H9 (cell line): ENCODE data around the gene RAD51D. TPM values are rescaled to one million over a fixed set of nuclear protein-coding genes. Genes with fewer than 3 reads are reported as not detected.

Experiments
- DNase-seq: peaks from one replicate; pipeline ENCODE4 v3.0.0-alpha.2; 2017
- H2AFZ ChIP-seq: one replicate; pipeline ENCODE4 v1.6.1; 2013; ENCODE audit warnings: mild to moderate bottlenecking, low read length, control low read depth, moderate library complexity
- H2AK5ac ChIP-seq: 2 replicates; pipeline ENCODE4 v1.6.1; 2013; ENCODE audit warnings: low read length, control low read depth, mixed read lengths; ENCODE audit not compliant: insufficient read length
- H2BK120ac ChIP-seq: one replicate; pipeline ENCODE4 v1.6.1; 2013; ENCODE audit warnings: low read depth, mild to moderate bottlenecking, low read length, control low read depth, inconsistent platforms; ENCODE audit not compliant: poor library complexity, severe bottlenecking
- H2BK12ac ChIP-seq: 2 replicates; pipeline ENCODE4 v1.6.1; 2013; ENCODE audit warnings: low read length, control low read depth, mixed read lengths, low read depth; ENCODE audit not compliant: insufficient read length
- H2BK15ac ChIP-seq: 2 replicates; pipeline ENCODE4 v1.6.1; 2013; ENCODE audit warnings: low read depth, low read length, control low read depth
- H2BK20ac ChIP-seq: one replicate; pipeline ENCODE4 v1.6.1; 2013; ENCODE audit warnings: low read depth, mild to moderate bottlenecking, low read length, control low read depth, inconsistent platforms; ENCODE audit not compliant: poor library complexity, severe bottlenecking
- H2BK5ac ChIP-seq: 2 replicates; pipeline ENCODE4 v1.6.1; 2013; ENCODE audit warnings: low read length, control low read depth, mixed read lengths; ENCODE audit not compliant: insufficient read length
- H3K14ac ChIP-seq: 2 replicates; pipeline ENCODE4 v1.6.1; 2013; ENCODE audit warnings: low read length, control low read depth; ENCODE audit not compliant: insufficient read depth
- H3K18ac ChIP-seq: 2 replicates; pipeline ENCODE4 v1.6.1; 2013; ENCODE audit warnings: low read depth, mild to moderate bottlenecking, mixed read lengths, low read length, control low read depth; ENCODE audit not compliant: insufficient read length
- H3K23ac ChIP-seq: 2 replicates; pipeline ENCODE4 v1.6.1; 2013; ENCODE audit warnings: low read length, control low read depth, mixed read lengths, low read depth; ENCODE audit not compliant: insufficient read length
- H3K23me2 ChIP-seq: 2 replicates; pipeline ENCODE4 v1.6.1; 2013; ENCODE audit warnings: low read depth, mild to moderate bottlenecking, mixed read lengths, low read length, control low read depth; ENCODE audit not compliant: insufficient read length, poor library complexity, severe bottlenecking
- H3K27ac ChIP-seq: 2 replicates; pipeline ENCODE4 v1.5.1; 2013; ENCODE audit warnings: low read length, control low read depth, mixed read lengths, low read depth; ENCODE audit not compliant: insufficient read length
- H3K27me3 ChIP-seq: 2 replicates; pipeline ENCODE4 v1.6.1; 2013; ENCODE audit warnings: low read length, control low read depth, inconsistent platforms; ENCODE audit not compliant: insufficient read depth
- H3K4ac ChIP-seq: 2 replicates; pipeline ENCODE4 v1.6.1; 2013; ENCODE audit warnings: low read depth, mild to moderate bottlenecking, control low read depth, inconsistent platforms, low read length, moderate library complexity
- H3K4me1 ChIP-seq: 2 replicates; pipeline ENCODE4 v1.6.1; 2013; ENCODE audit warnings: low read length, control low read depth, inconsistent platforms; ENCODE audit not compliant: insufficient read depth
- H3K4me2 ChIP-seq: 2 replicates; pipeline ENCODE4 v1.6.1; 2013; ENCODE audit warnings: low read length, control low read depth, mixed read lengths; ENCODE audit not compliant: insufficient read length, insufficient read depth
- H3K56ac ChIP-seq: 2 replicates; pipeline ENCODE4 v1.6.1; 2013; ENCODE audit warnings: low read depth, mild to moderate bottlenecking, mixed read lengths, low read length, control low read depth; ENCODE audit not compliant: insufficient read length
- H3K79me1 ChIP-seq: 2 replicates; pipeline ENCODE4 v1.6.1; 2013; ENCODE audit warnings: low read depth, mild to moderate bottlenecking, moderate library complexity, low read length, control low read depth, inconsistent platforms; ENCODE audit not compliant: insufficient read depth, poor library complexity, severe bottlenecking
- H3K79me2 ChIP-seq: 2 replicates; pipeline ENCODE4 v1.6.1; 2013; ENCODE audit warnings: low read length, control low read depth, inconsistent platforms; ENCODE audit not compliant: insufficient read depth
- H3K9ac ChIP-seq: 2 replicates; pipeline ENCODE4 v1.6.1; 2013; ENCODE audit warnings: low read length, control low read depth, mixed read lengths; ENCODE audit not compliant: insufficient read length; ENCODE audit errors: extremely low read depth
- H3K9me3 ChIP-seq: one replicate; pipeline ENCODE4 v1.6.1; 2013; ENCODE audit warnings: low read depth, low read length, inconsistent platforms; ENCODE audit not compliant: control insufficient read depth
- H3T11ph ChIP-seq: one replicate; pipeline ENCODE4 v1.6.1; 2013; ENCODE audit warnings: mild to moderate bottlenecking, low read length, control low read depth, inconsistent platforms
- H4K20me1 ChIP-seq: one replicate; pipeline ENCODE4 v1.6.1; 2013; ENCODE audit not compliant: control insufficient read depth, insufficient read length, insufficient read depth
- H4K5ac ChIP-seq: 2 replicates; pipeline ENCODE4 v1.6.1; 2013; ENCODE audit warnings: low read depth, mild to moderate bottlenecking, mixed read lengths, low read length, control low read depth; ENCODE audit not compliant: insufficient read length
- H4K8ac ChIP-seq: replicated peaks from 2 replicates; pipeline ENCODE4 v1.6.1; 2013; ENCODE audit warnings: low read length, control low read depth, mixed read lengths, low read depth; ENCODE audit not compliant: insufficient read length
- H4K91ac ChIP-seq: 2 replicates; pipeline ENCODE4 v1.6.1; 2013; ENCODE audit warnings: low read depth, mild to moderate bottlenecking, moderate library complexity, mixed read lengths, low read length, control low read depth; ENCODE audit not compliant: insufficient read length
- H3K27ac Mint-ChIP-seq, 3 experiments: 2 replicates in 2 of 3; 3 replicates in 1 of 3; pipeline ENCODE4 v1.8.0; 2020 to 2021; ENCODE audit warnings: mixed read lengths in 3 of 3, mild to moderate bottlenecking in 1 of 3, moderate library complexity in 1 of 3
- H3K27me3 Mint-ChIP-seq: 2 replicates; pipeline ENCODE4 v1.8.0; 2021; ENCODE audit warnings: low read depth, mild to moderate bottlenecking, moderate library complexity, mixed read lengths
- H3K36me3 Mint-ChIP-seq, 3 experiments: 2 replicates in 2 of 3; 3 replicates in 1 of 3; pipeline ENCODE4 v1.8.0; 2020 to 2021; ENCODE audit warnings: low read depth in 3 of 3, mixed read lengths in 3 of 3; ENCODE audit not compliant: insufficient read depth in 1 of 3
- H3K4me1 Mint-ChIP-seq, 2 experiments: 2 replicates each; pipeline ENCODE4 v1.8.0; 2020; ENCODE audit warnings: mixed read lengths in 2 of 2
- H3K4me3 Mint-ChIP-seq, 2 experiments: 2 replicates in 1 of 2; 3 replicates in 1 of 2; pipeline ENCODE4 v1.8.0; 2020 to 2021; ENCODE audit warnings: mild to moderate bottlenecking in 2 of 2, mixed read lengths in 2 of 2, moderate library complexity in 1 of 2
- H3K9me3 Mint-ChIP-seq, 2 experiments: 2 replicates in 1 of 2; 3 replicates in 1 of 2; pipeline ENCODE4 v1.8.0; 2020; ENCODE audit warnings: mild to moderate bottlenecking in 2 of 2, mixed read lengths in 2 of 2, moderate library complexity in 1 of 2
- CTCF ChIP-seq: fragments of 200-600 bp; sonication (generic); conservative IDR thresholded peaks from 3 replicates; pipeline ENCODE4 v1.8.0; 2021; ENCODE audit warnings: antibody characterized with exemption, mild to moderate bottlenecking
- WGBS: extraction: QIAGEN DNeasy Blood & Tissue Kit; methylation state at CpG from one replicate; pipeline ENCODE4 v1.1.7; 2013; ENCODE audit warnings: missing lambda C conversion rate, low lambda C conversion rate, mixed read lengths; ENCODE audit not compliant: insufficient read length; ENCODE audit errors: extremely low coverage; 5-methylcytosine and 5-hydroxymethylcytosine counted together
- total RNA-seq: library from RNA; stranded (reverse); gene quantifications from 2 replicates; pipeline ENCODE4 v1.2.1, GENCODE V29; 2021

The RAD51D gene
- total RNA-seq, 1 experiment from 2014 or later, result 15.8 TPM

- Histone ChIP-seq H3K56ac (no peak overlapping the region), H3K4ac (no peak overlapping the region), H2AK5ac (no peak overlapping the region), H3K14ac (no peak overlapping the region), H3K27me3 (no peaks in the 10 kb centered on the region), H4K5ac (no peak overlapping the region), H3K27ac (no peak overlapping the region), H3K18ac (no peak overlapping the region), H2BK15ac (no peak overlapping the region), H4K8ac (no peak overlapping the region), H3K4me2 (no peak overlapping the region), H3T11ph (no peak overlapping the region), H3K79me2 (0 out of 2 replicates have a peak, but pooled peaks cover 2% of the 10 kb centered on the region), H3K4me1 (peaks cover 10% of the 10 kb centered on the region; the same call in 1 of the 2 replicates), H3K9ac (peak overlapping the region; percentile 13), H2BK12ac (no peak overlapping the region), H2AFZ (no peak overlapping the region), H4K20me1 (no peaks in the 10 kb centered on the region), H2BK120ac (no peak overlapping the region), H4K91ac (no peak overlapping the region), H2BK5ac (no peak overlapping the region), H3K79me1 (peaks cover 2% of the 10 kb centered on the region), H3K23ac (no peak overlapping the region), H3K9me3 (no peaks in the 10 kb centered on the region), H2BK20ac (no peak overlapping the region), H3K23me2 (no peaks in the 10 kb centered on the region)
- WGBS, result no CpG with 5 or more reads among the region's 1 CpG
- Mint-ChIP-seq H3K4me3 (no peak overlapping the region), H3K4me1 (peaks cover 42 to 43% of the 10 kb centered on the region in 2 experiments), H3K27me3 (no peaks in the 10 kb centered on the region; the same call in 1 of the 2 replicates), H3K9me3 (no peaks in the 10 kb centered on the region), H3K36me3 (no peaks in the 10 kb centered on the region), H3K27ac (peak overlapping the region in 2 of 3 experiments; percentile 18 to 42; a peak in 3 of 7 replicates)
- DNase-seq, result no peak
- TF ChIP-seq CTCF, result no peak
These were observed 39.1 kb downstream of the RAD51D start for GRCh38 chr17:35080536-35080935.
